GM21825 (cell line): ENCODE measurements around the gene PKP1.

ENCODE experiments used
- ATAC-seq: cut with Tn5 transposase; IDR thresholded peaks from one replicate; pipeline ENCODE4 v1.9.1; 2021; ENCODE audit warnings: mild to moderate bottlenecking, moderate library complexity; ENCODE audit not compliant: unreplicated experiment

Gene PKP1

DNA sequence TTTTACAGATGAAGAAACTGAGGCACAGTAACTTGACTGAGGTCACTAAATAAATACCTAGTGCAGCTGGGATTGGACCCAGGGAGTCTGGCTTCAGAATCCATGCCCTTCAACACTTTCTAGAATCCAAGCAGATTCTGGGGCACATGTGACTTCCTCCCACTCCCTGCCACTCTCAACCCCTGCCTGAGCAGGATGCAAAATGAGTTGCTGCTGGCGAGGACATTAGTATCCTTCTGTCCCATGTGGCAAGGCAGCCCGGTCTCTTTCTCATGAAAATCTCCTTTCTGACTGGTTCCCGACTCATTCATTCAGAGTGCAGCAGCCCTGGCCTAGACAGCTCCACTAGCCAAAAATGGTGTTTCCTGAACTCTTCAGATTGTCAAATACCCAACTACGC is 65.8 kb downstream of the PKP1 start:
- ATAC-seq, result no peak

DNA sequence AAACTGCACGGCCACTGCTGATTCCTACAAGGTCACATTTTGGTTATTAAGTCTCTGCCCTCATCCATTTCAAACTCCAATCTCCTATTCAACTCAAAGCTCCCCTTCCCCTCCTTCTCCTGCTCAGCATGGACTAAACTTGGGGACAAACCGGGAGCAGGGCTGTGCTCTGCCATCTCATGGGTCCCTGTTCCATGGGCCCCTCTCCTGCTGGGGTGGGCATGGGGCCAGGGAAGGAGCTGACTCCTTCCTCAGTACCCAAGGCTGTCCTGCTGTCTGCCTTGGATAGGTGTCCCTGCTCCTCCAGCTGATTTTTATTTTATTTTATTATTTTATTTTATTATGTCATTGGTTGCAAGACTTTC is 67.0 kb downstream of the PKP1 start:
- no peak for ATAC-seq

DNA sequence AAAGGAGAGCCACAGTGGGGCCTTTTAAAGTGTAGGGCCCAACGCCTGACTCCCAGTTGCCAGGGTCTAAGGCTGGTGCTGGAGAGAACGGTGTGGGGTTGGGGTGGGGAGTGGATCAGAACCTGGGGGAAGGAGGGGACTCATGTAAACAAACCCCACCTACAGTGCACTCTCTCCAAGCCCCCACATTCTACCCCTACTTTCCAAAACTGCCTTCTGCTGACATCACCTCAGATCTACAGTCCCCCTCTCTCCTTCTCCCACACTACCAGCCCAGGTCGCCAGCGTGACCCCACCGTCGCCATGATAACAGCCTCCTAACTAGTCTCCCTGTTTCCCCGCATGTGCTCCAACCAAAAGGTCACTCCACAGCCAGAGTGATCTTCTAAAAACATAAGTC is 67.6 kb downstream of the PKP1 start:
- no peak for ATAC-seq

DNA sequence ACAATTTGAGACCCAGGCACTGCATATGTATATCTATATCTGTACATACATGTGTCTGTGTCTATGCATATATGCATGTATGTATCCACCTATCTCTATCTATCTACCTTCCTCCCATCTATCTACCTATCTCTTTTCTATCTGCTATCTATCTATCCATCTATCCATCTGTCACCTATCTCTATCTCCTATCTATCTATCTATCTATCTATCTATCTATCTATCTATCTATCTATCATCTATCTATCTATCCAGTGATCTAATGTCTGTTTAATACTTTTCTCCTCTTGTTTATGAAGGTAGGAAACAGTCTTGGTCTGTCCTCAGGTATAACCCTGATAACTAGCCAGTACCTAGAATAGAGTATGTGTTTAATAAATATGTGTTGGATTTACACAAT is 68.3 kb downstream of the PKP1 start:
- no peak for ATAC-seq

DNA sequence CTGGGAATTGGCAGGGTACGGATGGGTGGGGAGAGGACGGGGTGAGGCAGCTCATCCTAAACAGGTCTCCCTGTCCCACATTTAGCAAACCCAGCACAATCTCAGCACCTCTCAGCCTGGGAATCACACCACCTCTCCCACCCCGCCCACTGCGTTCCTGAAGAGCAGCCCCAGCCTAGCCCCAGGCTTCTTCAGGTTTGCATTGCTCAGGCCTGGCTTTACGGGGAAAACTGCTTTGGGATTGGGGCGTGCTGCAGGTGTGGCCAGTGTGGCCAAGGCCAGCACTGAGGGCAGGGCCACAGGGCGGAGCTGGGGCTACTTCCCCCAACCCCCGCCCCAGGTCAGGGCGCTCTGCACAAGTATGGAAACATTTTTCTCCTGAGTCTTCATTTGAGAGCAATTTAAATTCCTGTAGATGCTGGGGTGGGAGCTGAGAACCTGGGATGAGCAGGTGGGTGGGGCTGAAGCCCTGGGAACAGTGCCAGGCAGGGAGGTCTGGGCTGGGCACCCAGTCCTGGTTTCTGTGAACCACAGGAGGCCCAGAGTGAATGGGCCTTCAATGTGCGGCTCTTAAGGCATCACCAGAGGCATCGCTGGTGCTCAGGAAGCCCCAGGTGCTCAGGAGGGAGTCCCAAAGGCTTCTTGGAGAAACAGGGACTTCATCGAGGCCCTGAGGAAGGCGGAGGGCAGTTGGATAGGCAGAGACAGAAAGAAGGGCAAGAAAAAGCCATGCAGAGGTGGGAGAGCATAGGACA is 70.1 kb downstream of the PKP1 start:
- ATAC-seq, result no peak

DNA sequence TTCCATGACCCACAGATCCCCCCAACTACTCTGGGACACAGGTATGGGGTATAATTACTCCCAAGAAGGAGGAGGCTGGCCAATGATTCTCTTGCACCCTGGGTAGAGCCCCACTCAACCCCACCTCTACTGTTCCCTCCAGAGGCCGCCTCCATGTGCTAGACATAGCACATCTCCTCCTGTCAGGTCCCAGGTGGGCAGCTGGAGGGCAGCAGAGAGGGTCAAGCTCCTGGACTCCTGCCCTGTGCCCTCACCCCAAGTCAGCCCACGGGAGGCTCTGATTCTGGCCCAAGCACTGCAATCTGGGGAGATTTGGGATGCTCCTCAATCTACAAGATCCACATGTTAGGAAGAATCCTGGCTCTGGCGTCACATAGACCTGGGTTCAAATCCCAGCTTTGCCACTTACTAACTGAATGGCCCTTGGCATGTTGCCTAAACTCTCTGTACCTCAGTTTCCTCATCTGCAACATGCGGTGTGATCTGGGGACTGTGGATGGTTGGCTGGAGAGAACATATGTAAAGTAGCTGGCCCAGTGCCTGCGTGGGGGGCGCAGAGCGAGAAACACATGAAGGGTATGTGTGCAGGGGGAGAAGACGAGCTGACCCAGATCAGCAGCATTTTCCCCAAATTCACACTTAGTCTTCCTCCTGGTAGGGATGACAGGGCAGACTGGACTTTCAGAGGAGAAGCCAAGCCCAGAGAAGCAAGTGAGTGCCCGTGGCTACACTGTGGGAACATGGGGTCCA is 71.0 kb downstream of the PKP1 start:
- no peak for ATAC-seq

DNA sequence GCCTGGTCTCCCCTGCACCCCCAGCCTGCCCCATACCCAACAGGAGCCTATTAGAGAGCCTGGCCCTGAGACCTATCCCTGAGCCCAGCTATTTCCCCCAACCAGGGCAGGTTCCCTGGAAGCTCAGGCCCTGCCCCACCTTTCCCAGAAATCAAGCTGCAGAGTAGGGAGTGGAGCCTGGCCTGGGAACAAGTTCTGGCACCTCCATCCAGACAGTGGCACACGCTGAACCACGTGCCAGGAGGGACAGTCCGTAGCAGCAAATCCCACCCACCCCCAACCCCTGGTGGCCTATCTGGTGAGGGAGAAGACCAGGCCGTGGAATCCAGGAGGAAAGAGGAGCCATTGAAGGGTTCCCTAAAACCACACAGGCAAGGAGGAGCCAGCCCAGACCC is 71.6 kb downstream of the PKP1 start:
- no peak for ATAC-seq

DNA sequence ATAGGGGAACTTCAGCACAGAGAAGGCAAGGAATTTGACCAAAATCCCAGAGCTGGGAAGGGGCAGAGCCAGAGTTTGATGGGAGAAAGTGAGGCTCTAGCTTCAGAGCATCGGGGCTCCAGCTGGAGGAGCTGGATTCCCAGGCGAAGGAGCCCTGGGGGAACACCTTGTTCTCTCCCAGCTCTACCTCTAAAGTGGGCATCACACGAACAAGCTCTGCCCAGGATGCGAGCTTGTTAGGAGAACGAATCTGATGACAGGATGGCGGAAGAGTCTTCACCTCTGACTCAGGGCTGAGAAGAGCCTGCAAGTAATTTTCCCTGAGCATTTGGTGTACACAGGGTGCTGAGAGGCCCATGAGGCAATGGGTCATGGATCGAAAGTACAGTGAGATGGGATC is 72.2 kb downstream of the PKP1 start:
- no peak for ATAC-seq

DNA sequence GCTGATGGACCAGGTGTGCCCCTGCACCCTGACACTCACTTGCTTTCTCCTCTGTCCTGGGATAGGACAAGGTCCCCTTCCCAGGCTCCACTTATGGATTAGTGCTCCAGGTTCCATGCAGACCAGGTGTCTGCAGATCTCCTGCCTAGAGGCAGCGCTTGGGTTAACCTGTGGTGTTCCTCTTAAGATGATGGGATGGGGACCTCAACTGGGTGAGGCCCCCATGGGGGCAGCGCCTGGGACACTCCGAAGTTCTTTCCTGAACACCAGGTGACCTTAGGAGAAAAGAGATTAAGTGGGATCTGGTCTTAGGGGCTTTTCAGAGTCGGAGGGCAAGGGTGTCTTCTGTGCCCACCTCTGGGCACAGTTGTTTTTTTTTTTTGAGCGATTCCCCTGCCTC is 72.9 kb downstream of the PKP1 start:
- ATAC-seq, result no peak

DNA sequence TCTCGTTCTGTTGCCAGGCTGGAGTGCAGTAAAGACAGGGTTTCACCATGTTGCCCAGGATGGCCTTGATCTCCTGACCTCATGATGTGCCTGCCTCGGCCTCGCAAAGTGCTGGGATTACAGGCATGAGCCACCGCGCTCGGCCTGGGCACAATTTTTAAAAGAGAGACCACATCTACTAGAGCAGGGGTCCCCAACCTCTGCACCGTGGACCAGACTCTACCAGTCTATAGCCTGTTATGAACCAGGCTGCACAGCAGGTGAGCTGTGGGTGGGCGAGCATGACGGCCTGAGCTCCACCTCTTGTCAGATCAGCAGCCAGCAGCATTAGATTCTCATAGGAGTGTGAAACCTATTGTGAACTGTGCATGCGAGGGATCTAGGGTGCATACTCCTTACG is 73.4 kb downstream of the PKP1 start:
- ATAC-seq, result no peak

DNA sequence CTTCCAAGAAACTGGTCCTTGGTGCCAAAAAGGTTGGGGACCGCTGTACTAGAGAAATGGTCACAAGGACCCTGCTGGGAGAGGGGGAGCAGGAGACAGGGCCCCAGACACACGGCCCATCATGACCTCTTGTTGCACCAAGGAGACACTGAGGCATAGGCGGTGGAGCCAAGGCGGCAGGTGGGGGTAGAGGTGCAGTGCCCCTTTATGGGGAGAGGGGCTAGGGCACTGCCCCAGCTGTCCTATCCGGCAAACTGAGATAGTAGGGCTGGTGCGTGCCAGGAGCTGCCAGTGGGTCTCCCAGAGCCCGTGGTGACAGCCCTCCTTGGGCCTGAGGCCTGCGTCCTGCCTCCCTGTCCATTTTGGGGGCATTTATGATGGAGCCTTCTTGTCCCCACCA is 73.9 kb downstream of the PKP1 start:
- no peak for ATAC-seq

DNA sequence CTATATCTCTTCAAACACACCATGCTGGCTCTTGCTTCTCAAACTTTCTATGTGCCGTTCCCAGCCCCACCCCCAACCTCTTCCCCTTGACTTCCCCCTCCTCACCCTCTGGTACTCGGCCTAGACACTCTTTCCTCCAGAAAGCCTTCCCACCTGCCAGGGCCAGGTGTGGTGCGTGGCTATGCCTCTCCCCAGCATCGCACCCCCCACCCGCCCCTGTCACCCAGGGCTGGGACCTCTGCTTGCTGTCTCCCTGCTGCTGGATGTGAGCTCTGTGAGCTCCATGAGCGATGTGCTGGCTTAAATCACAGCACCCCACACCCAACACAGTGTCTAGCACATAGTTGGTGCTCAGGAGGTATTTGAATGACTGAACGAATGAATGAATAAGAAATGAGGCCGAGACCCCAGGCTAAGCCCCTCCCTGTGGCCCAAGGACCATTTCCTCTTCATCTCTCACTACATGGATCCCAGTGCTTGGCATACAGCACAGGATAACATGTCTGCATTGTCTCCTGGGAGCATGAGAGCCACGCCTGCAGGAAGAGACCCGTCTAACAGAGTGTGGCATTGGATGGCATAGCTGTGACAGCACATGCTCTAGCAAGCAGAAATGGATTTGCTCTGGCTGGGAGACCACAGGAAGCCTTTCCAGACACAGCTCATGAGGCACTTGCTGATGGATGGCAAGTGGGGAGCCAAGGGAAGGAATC is 74.5 kb downstream of the PKP1 start:
- ATAC-seq, result no peak

DNA sequence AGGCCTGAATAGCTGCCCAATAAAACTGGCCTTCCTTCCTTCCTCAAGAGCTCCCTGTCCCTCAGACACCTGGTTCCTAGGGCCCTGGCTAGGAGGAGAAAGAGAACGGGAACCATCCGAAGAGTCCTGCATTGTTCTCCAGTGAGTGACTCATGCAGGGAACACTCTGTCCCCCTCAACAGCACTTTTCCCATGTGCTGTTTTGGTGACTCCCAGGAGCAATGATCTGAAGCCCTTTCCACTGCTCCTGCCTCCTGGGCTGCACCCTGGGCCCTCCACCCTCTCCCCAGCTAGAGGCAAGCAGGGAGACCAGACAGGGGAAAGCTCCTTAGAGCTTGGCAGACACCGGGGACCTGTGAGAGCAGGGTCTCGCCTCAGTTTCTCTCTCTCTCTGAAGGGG is 75.3 kb downstream of the PKP1 start:
- ATAC-seq, result no peak

DNA sequence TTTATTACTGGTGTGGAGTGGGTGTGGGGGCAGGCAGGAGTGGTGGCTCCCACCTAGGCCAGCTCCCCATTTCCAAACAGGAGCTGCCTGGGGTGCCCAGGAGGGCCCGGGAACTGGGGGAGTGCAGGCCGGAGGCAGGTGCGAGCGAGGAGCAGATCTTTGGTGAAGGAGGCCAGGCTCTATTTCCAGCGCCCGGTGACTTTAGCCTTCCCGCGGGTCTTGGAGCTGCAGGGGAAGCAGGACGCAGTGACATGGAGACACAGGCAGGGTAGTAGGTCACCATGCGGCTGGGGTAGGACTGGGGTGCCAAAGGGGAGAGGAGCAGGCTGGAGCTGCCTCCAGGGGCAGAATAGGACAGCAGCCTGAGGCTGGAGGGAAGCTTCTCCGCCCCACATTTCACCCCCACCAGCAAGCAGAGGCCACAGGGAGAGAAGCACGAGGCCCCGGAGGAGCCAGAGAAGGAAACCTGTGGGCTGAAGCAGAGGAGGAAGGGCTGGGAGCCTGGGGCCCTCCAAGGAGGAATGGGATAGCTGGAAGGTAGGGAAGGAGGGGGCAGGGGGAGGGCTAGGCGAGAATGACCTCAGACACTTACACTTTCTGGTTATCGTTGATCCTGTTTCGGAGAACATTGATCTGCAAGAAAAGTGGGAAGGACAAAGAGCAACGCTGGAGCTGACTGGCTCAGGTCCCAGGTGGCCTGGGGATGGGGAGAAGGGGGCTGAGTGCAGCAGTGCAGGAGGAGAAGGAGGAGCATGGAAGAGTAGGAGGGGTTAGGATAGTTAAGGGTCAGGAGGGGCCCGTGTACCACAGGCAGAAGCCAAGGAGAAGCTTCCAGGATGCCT is 75.9 kb downstream of the PKP1 start:
- ATAC-seq, result no peak

DNA sequence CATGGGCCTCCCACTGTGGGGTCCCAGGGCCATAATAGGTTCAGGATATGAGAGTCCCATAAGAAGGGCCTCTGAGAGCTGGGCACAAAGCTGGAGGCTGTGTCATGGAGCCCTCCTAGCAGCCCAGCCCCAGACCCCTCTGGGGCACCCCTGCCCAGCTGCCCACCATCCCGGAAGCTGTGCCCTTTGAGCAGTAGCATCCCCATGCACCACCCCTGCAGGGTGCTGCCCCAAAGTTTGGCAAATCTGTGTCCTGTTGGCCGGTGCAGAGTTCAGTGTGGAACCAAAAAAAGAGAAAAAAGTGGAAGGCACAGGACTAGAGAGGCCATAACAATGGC is 76.5 kb downstream of the PKP1 start:
- no peak for ATAC-seq

DNA sequence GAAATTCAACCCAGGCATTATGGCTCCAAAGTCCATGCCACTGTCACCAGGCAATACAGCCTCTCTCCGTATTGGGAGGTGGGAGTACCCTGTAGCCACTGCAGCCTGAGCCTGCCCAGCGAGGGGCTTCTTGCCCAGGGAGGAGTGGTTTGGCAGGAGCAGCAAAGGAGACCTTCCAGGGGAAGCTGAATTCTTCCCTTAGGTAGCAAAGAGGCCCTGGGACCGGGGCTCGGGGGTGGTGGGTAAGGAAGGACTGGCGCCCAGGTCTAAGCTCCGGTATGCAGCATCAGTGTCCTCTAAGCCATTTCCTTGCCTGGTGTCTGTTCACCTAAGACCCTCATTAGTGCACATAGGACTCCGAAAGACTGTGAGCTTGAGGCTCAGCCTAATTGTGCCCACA is 77.2 kb downstream of the PKP1 start:
- ATAC-seq, result no peak

DNA sequence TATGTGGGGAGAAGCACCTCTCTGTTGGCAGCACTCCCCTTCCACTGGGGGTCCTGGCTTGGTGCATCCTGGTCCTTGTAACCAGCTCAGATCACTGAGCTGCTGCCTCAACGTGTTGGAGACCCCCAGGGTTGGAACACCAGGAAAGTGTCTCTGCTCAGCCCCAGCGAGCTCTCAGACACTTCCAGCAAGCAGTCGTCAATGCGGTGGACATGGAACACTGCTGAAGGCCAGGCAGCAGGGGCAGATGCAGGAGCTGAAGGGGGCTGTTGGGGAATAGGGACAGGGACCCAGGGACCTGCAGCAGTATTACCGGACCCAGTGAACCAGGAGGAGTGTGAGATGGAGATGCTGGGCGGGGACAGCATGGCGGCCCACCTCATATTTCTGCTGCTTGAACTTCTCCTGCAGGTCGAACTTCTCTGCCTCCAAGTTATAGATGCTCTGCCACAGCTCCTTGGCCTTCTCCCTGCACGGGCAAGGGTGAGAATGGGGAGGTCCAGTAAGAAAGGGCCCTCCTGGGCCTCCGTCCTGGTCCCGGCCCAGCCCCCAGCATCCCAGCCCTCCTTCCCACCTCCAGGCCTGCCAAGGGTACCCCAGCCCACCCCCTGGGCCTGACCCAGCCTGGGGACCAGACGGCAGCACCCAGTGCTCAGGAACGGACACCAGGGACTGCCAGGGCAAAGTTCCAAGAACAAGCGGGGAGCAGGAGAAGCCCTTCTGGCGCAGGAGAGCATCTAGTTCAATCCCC is 77.8 kb downstream of the PKP1 start:
- ATAC-seq, result no peak

DNA sequence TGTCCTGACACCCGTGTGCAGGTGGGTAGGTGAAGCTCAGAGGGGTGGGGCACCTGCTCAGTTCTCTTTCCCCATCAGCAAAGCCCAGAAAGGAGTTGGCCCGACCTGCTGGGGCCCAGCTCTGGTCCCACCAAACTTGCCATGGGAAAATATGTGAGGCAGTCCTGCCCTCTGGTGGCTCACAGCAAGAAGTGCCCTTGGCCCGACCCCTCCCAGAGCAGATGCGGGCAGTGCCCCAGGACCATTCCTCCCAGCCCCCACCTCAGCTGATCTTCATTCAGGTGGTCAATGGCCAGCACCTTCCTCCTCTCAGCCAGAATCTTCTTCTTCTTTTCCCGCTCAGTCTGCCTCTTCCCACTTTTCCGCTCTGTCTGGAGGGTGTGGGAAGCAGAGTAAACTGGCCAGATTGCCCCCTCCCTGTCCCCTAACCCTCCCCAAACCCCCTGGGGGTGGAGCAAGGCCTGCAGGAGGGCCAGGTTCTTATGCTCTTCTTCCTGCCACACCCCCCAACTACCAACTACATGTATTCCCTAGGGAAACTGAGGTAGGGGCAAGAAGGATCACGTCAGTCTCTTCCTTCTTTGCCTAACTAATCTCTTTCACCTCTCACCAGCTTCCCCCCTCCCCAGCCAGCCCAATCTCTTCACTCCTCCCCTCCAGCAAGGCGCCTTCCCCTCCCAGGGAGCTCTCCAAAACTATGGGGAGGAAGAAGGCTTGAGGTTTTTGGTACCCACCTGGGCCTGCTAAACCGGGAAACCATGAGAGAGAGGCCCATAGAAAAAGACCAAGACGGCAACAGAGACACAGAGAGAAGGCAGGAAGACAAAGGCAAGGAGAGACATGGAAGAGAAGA is 78.6 kb downstream of the PKP1 start:
- no peak for ATAC-seq

DNA sequence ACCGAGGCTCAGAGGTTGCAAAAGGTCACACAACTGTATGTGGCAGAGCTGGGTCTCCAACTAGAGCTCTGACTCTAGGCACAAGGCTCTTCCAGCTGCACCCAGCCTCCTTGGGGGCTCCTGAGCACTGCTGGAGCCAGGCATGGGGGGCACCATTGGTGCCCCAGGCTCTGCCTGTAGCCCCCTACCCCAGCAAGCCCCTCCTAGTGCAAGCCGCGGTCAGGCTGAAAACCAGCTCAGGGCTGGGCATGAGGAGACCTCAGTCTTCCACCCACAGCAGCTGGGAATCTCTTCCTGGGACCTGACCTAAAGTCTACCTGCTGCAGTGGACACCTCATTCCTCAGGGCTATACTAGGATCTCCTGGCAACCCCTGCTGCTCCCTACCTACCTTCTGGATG is 79.6 kb downstream of the PKP1 start:
- no peak for ATAC-seq

DNA sequence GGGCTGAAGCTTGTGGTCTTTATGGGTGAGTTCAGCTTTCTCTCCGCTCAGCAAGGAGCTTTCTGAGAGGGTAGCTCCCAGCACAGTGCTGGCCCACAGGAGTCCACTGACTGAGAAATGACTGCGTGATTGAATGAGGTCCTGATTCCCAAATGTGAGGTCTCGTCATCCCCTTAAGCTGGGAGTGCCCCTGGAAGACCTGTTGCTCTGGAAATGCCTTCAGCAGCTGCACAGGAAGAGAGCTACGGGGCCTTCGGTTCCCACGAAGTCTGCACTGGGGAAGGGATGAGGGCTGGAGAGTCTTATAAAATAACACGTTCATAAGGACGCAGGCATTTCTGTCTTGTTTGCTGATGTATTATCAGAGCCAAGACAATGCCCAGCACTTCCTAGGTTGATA is 80.2 kb downstream of the PKP1 start:
- no peak for ATAC-seq
